ENCODE data around the gene CAPZA1.

The CAPZA1 gene

DNA sequence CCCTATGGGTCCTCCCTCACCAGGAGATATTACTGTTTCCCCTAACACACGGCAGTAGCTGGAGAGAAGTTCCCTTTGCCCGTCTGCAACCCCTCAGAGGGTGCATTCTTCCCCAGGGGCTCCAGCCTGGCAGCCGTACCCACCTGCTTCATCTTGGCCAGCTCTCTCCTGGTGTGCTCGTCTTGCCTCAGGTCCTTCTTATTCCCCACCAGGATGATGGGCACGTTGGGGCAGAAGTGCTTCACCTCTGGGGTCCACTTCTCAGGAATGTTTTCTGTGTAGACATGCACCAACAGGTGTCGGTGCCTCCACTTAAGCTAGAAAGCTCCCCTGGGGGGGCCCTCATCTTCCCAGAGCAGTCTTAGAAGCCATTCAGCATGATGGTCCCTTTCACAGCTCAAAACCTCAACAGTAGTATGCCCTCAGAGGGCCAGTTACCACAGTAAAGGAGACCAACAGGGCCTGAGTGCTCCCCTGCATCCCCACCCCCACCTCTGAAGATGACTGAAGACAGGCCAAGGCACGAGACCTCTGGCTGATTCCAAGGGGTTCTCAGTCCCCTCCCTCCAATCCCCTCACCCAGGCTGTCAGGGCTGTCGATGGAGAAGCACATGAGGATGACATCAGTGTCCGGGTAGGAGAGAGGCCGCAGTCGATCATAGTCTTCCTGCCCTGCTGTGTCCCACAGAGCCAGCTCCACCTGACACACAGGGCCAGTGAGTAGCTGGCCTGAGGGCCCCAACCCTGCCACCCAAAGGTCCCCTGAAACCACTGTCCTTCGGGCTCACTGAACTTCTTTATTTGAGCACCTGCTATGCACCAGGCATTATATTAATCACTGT lies 83.0 kb downstream of the CAPZA1 start:
- DNase-seq, result no peak

GRCh38 chr1:112703706-112704105 lies 84.1 kb downstream of the CAPZA1 start:
- DNase-seq, result no peak

GRCh38 chr1:112704391-112704933 lies 84.8 kb downstream of the CAPZA1 start:
- DNase-seq, result no peak

DNA sequence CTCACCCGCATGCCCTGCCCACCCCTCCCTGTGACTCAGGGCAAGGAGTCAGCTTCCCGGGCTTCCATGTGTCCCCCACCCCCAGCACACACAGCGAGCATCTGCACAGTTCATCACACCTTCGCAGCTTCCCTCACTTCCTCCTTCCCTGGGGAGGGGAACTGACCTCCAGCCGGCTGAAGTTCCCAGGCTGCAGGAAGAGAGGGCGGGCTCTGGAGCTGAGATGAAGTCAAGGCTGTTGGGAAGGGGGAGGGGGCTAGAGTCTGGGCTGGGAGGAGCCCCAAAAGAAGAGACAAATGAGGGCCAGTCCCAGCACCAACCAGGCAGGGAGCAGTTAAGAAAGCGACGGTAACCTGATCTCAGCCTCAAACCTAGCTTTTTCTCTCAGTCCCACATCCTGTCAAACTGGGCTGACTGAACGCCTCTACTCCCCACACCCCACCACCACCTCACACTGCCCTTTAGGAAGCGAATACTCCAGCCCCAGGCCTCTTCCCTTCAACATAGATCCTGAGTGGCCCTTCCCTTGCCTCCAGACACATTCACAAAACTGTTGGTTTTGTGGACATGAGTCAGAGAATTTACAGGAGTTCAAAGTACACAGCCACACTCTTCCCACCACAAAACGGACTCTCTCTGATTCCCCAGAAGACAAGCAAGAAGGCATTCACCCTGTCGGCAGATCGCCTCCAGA lies 85.4 kb downstream of the CAPZA1 start:
- DNase-seq, result peak; percentile 82

DNA sequence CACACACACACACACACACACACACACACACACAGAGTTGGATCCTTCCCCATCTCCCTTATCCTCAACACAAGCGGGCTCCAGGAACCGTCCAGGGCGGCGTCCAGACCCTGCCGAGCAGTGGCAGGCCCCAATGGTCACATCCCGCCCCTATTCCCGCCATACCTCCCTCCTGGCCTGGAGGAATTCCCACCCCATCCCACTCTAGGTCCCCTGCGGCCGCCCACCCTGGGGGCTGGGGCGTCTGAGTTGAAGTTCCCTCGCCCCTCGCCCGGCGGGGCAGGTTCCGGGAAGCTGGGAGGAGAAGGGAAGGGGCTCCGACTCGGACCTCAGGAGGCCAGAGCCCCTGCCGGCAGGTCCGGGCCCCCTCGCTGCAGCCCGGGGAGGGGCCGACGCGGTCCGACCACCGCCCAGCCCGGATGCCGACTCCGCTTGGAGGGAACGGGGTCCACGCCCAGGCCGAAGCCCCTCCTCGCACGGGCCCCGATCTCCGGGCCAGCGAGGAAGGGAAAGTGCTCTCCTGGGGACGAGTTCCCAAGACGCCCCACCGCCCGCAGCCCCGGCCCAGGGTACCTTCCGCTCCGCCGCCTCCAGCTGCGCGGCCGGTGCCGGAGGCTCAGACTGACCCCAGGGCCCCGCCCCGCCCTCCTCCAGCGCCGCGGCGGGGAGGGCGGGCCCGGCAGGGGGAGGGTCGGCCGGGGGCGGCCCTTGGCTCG lies 87.0 kb downstream of the CAPZA1 start, which contains the start of gene RHOC:
TSS of gene RHOC (minus strand) at position 623 of the 716 bp plus-strand sequence. CDS start 3,328 bp downstream, outside the sequence.
- DNase-seq, result peak; percentile 29

DNA sequence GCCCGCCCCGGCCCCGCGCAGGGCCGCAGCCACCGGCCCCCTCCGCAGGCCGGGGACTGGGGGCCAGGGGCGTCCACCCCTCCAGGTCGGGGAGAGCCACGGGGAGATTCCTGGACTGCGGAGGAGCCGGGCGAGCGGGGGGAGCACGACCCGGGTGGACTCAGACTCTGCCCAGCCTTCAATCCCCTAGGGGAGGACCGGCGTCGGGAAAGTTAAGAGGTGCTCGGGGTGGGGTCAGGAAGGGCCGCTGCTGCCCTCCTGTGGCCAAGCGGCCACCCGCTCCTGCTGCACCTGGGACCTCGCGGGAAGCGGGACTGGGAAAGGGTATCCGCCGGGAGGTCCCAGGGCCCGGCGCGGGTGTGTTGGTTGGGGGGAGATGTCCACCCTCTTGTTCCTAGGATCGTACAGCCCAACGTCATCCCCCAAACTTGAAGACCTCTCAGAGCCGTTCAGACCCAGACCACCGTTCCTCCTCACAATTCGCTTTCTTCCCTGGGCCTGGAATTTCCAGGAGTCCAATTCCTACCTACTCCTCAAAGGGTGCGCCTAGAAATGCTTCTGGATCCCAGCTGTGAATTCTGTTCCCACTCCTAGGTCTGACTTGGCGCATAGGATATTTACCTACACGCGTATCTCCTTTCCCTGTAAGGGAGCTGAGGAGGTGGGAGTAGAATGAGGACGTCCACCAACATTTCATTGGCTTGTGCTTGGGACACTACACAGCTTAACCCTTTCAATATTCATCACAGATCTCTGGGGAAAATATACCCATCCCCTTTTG lies 87.8 kb downstream of the CAPZA1 start:
- peak; percentile 63 for DNase-seq

DNA sequence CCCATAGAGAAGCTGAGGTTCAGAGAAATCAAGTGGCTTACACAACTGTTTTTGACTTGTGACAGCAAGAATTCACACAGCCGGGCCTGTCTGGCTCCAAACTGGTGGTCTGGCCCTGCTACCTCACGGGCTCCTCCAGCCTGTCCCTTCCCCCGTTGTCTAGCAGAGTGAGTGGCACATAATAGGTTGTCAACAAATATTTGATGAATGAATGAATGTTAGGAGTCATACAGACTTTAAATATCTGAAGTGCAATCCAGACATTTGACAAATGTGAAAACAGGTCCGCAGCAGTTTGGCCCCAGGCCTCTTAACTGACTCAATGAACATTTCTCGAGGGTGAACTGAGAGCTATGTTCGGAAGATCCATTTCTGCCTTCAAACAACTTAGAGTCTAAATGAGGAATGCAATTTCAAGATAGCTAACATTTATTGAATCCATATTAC lies 88.4 kb downstream of the CAPZA1 start:
- no peak for DNase-seq

GRCh38 chr1:112708489-112708888 lies 88.9 kb downstream of the CAPZA1 start:
- DNase-seq, result no peak

DNA sequence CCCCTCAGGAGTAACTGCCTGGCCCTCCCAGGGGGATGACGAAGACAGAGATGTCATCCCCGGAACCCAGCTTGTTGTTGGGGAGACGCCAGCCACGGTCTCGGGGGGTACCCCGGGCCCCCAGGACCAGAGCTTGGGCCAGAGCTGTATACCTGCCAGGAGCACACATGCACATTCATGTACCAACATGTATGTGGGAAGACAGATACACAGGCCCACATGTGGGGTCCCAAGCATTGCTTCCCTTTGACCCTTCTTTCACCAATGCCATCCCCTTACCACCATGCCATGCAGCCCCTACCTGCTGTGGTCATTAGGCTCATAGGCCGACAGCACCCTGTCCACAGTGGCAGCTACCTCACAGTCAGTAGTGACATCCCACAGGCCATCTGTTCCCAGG lies 90.5 kb downstream of the CAPZA1 start:
- no peak for DNase-seq

DNA sequence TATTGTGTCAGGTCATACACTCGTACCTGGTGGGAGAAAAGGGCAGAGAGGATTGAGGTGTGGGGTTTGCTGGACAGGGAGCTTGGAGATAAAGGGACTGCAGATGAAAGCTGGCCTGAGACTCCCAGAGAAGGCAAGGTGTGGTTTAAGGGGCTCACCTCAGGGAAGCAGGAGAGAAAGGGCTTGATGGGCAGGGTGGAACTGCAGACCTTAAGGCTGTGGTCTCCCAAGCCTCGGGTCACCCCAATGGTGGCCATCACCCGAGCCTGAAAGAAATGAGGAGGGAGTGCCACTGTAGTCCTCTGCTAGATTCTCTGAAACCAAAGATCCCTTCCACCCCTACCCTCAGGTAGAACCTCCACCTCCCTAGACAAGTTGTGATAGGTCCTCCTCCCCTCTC lies 91.0 kb downstream of the CAPZA1 start:
- DNase-seq, result no peak

DNA sequence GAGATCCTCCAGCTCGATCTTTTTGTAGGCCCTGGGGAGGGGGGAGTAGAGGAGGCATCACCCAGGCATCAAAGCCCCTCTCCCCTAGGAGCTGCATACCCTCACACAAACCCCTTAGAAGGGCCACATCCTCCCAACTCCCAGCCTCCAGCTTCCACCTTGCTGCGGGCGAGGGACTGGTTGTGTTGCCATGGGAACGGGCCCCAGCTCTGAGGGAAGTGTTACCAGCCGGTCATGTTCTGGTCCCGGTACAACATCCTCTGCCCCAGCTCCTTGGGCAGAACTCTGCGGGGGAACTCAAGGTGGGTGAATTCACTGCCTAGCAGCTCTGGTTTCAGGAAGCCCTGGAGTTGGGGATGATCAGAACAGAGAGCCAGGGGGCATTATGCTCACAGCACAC lies 91.4 kb downstream of the CAPZA1 start:
- no peak for DNase-seq

GRCh38 chr1:112711670-112712069 lies 92.0 kb downstream of the CAPZA1 start:
- no peak for DNase-seq

DNA sequence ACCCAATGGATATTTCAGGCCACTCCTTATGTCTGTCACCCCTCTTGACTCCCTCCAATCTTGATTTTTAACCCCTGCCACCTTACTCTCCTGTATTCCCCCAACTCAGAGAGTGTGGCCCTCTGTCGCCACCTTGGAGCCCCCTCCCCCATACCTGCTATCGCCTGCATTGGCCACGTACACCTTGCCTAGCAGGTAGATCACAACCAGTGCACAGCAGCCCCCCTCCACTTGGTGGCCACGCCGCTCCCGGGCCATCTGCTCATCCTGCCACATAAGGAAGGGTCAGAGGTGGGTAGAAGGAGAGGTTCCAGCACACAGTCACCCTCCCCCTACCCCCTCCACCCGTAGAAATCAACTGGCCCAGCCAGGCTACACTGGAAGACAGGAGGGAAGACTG lies 92.6 kb downstream of the CAPZA1 start:
- no peak for DNase-seq

DNA sequence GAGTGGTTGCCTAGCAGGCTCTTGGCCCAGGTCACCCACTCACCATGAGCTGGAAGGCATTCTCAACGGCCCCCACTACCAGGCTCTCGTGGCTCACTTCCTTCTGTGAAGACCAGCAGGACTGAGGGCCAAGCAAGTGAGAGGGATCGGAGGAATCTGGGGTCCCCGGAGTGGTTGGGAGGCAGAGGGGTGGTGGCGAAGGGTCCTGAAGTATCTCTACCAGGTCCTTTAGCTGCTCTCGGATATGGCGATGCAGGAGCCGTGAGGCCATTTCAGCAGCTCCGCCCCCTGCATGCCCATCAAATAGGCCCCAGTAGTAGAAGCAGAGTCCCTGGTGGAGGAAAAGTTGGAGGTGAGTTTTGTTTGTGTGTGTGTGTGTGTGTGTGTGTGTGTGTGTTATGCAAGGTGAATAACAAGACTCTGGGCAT lies 93.1 kb downstream of the CAPZA1 start:
- no peak for DNase-seq

DNA sequence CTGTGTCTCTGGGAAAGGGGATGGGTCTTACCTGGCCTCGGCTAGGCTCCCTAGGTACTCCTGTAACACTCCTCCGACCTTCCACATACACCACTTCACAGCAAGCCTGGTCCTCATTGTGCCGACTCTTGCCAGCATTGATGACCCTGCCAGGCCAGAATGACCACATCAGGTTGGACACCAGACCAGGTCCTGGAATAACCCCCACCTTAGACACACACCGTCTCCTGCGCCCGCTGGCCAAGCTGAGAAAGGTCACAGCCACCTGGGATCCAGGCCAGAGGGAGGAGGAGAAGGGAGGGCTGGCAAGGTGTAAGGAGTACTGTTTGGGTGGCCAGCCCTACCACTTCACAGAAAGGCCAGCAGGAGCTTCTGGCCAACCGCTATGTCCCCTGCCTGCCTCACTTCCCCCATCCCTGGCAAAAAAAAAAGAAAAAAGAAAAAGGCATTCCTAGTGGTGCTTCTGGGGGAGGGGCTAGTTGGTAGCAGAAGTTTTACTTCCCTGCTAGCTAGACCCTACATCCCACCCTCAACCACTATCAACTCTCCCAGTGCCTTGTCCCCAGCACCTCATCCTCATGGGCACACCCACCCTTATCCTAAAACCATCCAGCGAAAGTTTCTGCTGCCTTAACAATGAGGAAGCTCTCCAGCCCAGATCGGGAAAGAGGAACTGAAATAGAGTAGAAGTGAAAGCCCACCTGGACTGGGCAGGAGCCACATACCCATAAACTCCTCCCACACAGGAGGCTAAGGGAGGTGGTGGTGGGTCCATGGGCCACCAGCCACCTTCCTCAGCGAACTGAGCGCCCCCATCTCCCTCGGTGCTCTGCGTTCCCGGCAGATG lies 94.1 kb downstream of the CAPZA1 start:
- DNase-seq, result no peak

GRCh38 chr1:112714313-112715263 lies 95.0 kb downstream of the CAPZA1 start:
- no peak for DNase-seq

GRCh38 chr1:112715264-112716053 lies 95.8 kb downstream of the CAPZA1 start, which contains the start of gene PPM1J:
PPM1J (minus strand) TSS chr1:112715332; CDS start chr1:112715301, 31 bp downstream.
- peak; percentile 86 for DNase-seq

DNA sequence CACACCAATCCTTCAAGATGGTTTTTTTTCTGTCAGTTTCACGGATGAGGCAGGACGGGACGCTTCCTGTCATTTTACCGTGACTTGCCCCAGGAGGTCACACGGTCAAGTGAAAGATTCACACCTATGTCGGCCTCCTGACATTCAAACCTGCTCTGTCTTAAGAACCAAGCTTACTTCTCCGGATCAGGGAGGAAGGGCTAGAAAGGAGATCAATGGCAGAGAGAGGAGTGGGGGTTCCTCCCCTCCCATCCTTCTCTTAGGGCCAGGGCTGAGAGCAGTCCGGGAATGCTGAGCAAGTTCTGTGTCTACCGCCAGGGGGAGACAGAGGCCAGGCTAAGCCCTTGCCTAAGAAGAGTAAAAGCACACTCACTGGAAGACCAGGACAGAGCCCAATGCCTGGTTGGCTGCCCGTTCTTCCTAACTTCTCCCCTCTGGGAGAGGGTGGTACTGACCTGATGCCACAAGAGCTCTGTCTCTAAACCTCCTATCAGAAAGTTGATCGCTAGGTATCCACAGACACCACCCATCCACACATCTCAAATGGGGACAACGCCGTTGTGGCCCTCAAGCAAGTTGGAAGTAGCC lies 96.6 kb downstream of the CAPZA1 start:
- peak; percentile 84 for DNase-seq
